A549 (cell line): Measurements from ENCODE around the gene SMIM10. TPM values are rescaled to one million over a fixed set of nuclear protein-coding genes. Genes with fewer than 3 reads are reported as not detected.

Source experiments
- BHLHE40 ChIP-seq: IDR thresholded peaks from 2 replicates; pipeline ENCODE4 v1.6.1; 2012; ENCODE audit warnings: low read depth, low read length, inconsistent platforms
- CBX8 ChIP-seq: fragments of 200-600 bp; sonication (generic); IDR thresholded peaks from 2 replicates; pipeline ENCODE4 v1.6.1; 2016
- CEBPB ChIP-seq, 2 experiments: fragments of >200 bp in 1 of 2; sonication (Bioruptor Twin) in 1 of 2; formaldehyde crosslinking in 1 of 2; IDR thresholded peaks; 2 replicates each; pipeline ENCODE4 v1.6.1; 2012 to 2016
- CHD2 ChIP-seq: fragments of 150-350 bp; IDR thresholded peaks from 2 replicates; pipeline ENCODE4 v1.6.1; 2014; ENCODE audit warnings: low read length; ENCODE audit not compliant: partially characterized antibody
- EHF ChIP-seq: fragments of 250-450 bp; sonication (Bioruptor Pico); IDR thresholded peaks from 2 replicates; pipeline ENCODE4 v1.5.0; 2020; ENCODE audit warnings: mild to moderate bottlenecking
- EHMT2 ChIP-seq: fragments of 200-600 bp; sonication (generic); IDR thresholded peaks from 2 replicates; pipeline ENCODE4 v1.6.1; 2016; ENCODE audit warnings: antibody characterized with exemption, low read depth, mild to moderate bottlenecking, moderate library complexity
- EP300 ChIP-seq, 2 experiments: fragments of >200 bp; sonication (Bioruptor Twin); formaldehyde crosslinking; IDR thresholded peaks; 2 replicates in 1 of 2; 3 replicates in 1 of 2; pipeline ENCODE4 v1.6.1; 2016 to 2017
- ESRRA ChIP-seq: fragments of 150-350 bp; IDR thresholded peaks from 2 replicates; pipeline ENCODE4 v1.6.1; 2014; ENCODE audit warnings: mild to moderate bottlenecking, low read length, borderline replicate concordance
- FOSB ChIP-seq: fragments of 250-450 bp; sonication (Bioruptor Pico); IDR thresholded peaks from 2 replicates; pipeline ENCODE4 v1.5.0; 2020; ENCODE audit warnings: mild to moderate bottlenecking, moderate library complexity
- FOXS1 ChIP-seq: fragments of 250-450 bp; sonication (Bioruptor Pico); IDR thresholded peaks from 2 replicates; pipeline ENCODE4 v1.5.0; 2020; ENCODE audit warnings: mild to moderate bottlenecking, moderate library complexity
- HDAC2 ChIP-seq: fragments of 200-600 bp; sonication (generic); IDR thresholded peaks from 2 replicates; pipeline ENCODE4 v1.6.1; 2016
- HOXA7 ChIP-seq: fragments of 250-450 bp; sonication (Bioruptor Pico); IDR thresholded peaks from 2 replicates; pipeline ENCODE4 v1.5.0; 2020; ENCODE audit warnings: mild to moderate bottlenecking, moderate library complexity
- HOXB13 ChIP-seq: fragments of 250-450 bp; sonication (Bioruptor Pico); IDR thresholded peaks from 2 replicates; pipeline ENCODE4 v1.5.0; 2020; ENCODE audit warnings: low read depth, mild to moderate bottlenecking, moderate library complexity
- JUN ChIP-seq, 2 experiments: fragments of >200 bp; sonication (Bioruptor Twin); formaldehyde crosslinking; IDR thresholded peaks; 2 replicates in 1 of 2; 3 replicates in 1 of 2; pipeline ENCODE4 v1.6.1; 2016 to 2017
- KDM1A ChIP-seq: fragments of 200-600 bp; sonication (generic); IDR thresholded peaks from 2 replicates; pipeline ENCODE4 v1.6.1; 2016; ENCODE audit warnings: low read depth, mild to moderate bottlenecking
- MAFK ChIP-seq: fragments of 450-650 bp; IDR thresholded peaks from 2 replicates; pipeline ENCODE4 v1.6.1; 2014; ENCODE audit not compliant: partially characterized antibody
- MAX ChIP-seq: IDR thresholded peaks from 2 replicates; pipeline ENCODE4 v1.6.1; 2012
- MAZ ChIP-seq: fragments of 150-350 bp; IDR thresholded peaks from 2 replicates; pipeline ENCODE4 v1.6.1; 2014; ENCODE audit warnings: antibody characterized with exemption, low read depth, low read length, borderline replicate concordance
- NFE2L2 ChIP-seq: fragments of 150-350 bp; conservative IDR thresholded peaks from 2 replicates; pipeline ENCODE4 v1.6.1; 2014; ENCODE audit warnings: low read length
- NPAS2 ChIP-seq: fragments of 250-450 bp; sonication (Bioruptor Pico); IDR thresholded peaks from 2 replicates; pipeline ENCODE4 v1.8.0; 2022; ENCODE audit warnings: mild to moderate bottlenecking, moderate library complexity, borderline replicate concordance
- NR3C1 ChIP-seq: fragments of >200 bp; sonication (Bioruptor Twin); formaldehyde crosslinking; IDR thresholded peaks from 3 replicates; pipeline ENCODE4 v1.6.1; 2017
- RAD21 ChIP-seq, 2 experiments: fragments of >200 bp in 1 of 2; sonication (Bioruptor Twin) in 1 of 2; formaldehyde crosslinking in 1 of 2; IDR thresholded peaks in 1 of 2; conservative IDR thresholded peaks in 1 of 2; 2 replicates in 1 of 2; 3 replicates in 1 of 2; pipeline ENCODE4 v1.6.1; 2012 to 2018; ENCODE audit warnings: inconsistent platforms in 1 of 2
- RNF2 ChIP-seq: fragments of 200-600 bp; sonication (generic); IDR thresholded peaks from 2 replicates; pipeline ENCODE4 v1.6.1; 2016; ENCODE audit warnings: low read depth, mild to moderate bottlenecking, antibody characterized with exemption, moderate library complexity, borderline replicate concordance
- SMC3 ChIP-seq: fragments of >200 bp; sonication (Bioruptor Twin); formaldehyde crosslinking; IDR thresholded peaks from 3 replicates; pipeline ENCODE4 v1.6.1; 2018; ENCODE audit warnings: inconsistent platforms
- TFCP2L1 ChIP-seq: fragments of 250-450 bp; sonication (Bioruptor Pico); IDR thresholded peaks from 2 replicates; pipeline ENCODE4 v1.5.0; 2021; ENCODE audit warnings: mild to moderate bottlenecking
- TP53 ChIP-seq: fragments of 250-450 bp; sonication (Bioruptor Pico); IDR thresholded peaks from 2 replicates; pipeline ENCODE4 v1.5.0; 2021; ENCODE audit warnings: mild to moderate bottlenecking, moderate library complexity
- ZC3H11A ChIP-seq: fragments of 450-650 bp; IDR thresholded peaks from 2 replicates; pipeline ENCODE4 v1.6.1; 2014; ENCODE audit warnings: antibody characterized with exemption, mild to moderate bottlenecking
- ZFP36 ChIP-seq: fragments of 450-650 bp; IDR thresholded peaks from 2 replicates; pipeline ENCODE4 v1.6.1; 2014; ENCODE audit warnings: borderline replicate concordance; ENCODE audit not compliant: partially characterized antibody
- polyA plus RNA-seq, 4 experiments: library from polyadenylated mRNA; depleted of rRNA in 3 of 4; stranded (reverse); fragments of >200 nt; fragmentation: RNase III in 1 of 4; extraction: RNeasy Plus Mini Kit Qiagen cat#74134 plus additional on column Dnase treatment in 1 of 4; gene quantifications; 2 replicates in 3 of 4; 3 replicates in 1 of 4; pipeline ENCODE4 v1.2.3, GENCODE V29; 2011 to 2017
- TF ChIP-seq, protein P1 (sequence below): fragments of 250-450 bp; sonication (Bioruptor Pico); IDR thresholded peaks from 2 replicates; pipeline ENCODE4 v1.5.0; 2020; ENCODE audit warnings: low read depth, mild to moderate bottlenecking, moderate library complexity
- TF ChIP-seq, protein P2 (sequence below): fragments of 150-350 bp; IDR thresholded peaks from 2 replicates; pipeline ENCODE4 v1.6.1; 2014; ENCODE audit warnings: low read depth, mild to moderate bottlenecking, low read length
- TF ChIP-seq, protein P3 (sequence below): fragments of >200 bp; sonication (Bioruptor Twin); formaldehyde crosslinking; IDR thresholded peaks from 2 replicates; pipeline ENCODE4 v1.6.1; 2016
- TF ChIP-seq, protein P4 (sequence below): fragments of 200-600 bp; sonication (generic); IDR thresholded peaks from 2 replicates; pipeline ENCODE4 v1.6.1; 2016; ENCODE audit warnings: antibody characterized with exemption, mild to moderate bottlenecking, moderate library complexity

SMIM10 gene
- polyA plus RNA-seq, 2 of the 4 experiments (the other 2 are of a cell fraction), result 0.14 TPM; not detected in 1

GRCh38 chrX:134948333-134949241, 42.2 kb upstream of the SMIM10 start (continued):
- TF ChIP-seq RNF2, result no peak
- TF ChIP-seq NR3C1, result no peak
- no peak for TF ChIP-seq BHLHE40
- TF ChIP-seq HOXB13 (CRISPR knock-in tag), result no peak
- TF ChIP-seq, protein P1, sequence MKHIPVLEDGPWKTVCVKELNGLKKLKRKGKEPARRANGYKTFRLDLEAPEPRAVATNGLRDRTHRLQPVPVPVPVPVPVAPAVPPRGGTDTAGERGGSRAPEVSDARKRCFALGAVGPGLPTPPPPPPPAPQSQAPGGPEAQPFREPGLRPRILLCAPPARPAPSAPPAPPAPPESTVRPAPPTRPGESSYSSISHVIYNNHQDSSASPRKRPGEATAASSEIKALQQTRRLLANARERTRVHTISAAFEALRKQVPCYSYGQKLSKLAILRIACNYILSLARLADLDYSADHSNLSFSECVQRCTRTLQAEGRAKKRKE, result no peak
- TF ChIP-seq TFCP2L1 (CRISPR knock-in tag), result no peak
- TF ChIP-seq HDAC2, result no peak
- TF ChIP-seq SMC3, result 0 out of 3 replicates have a peak, but pooled peaks have one; percentile 4
- no peak for TF ChIP-seq TP53 (CRISPR knock-in tag)
- TF ChIP-seq RAD21 (conservative IDR thresholded peaks at IDR 0.05 in 1 of 2, IDR thresholded peaks at IDR 0.05 in 1 of 2), result peak in 1 of 2 experiments; percentile 3; a peak in 1 of 5 replicates
- no peak for TF ChIP-seq EHF (CRISPR knock-in tag)
- 0 out of 2 replicates have a peak, but pooled peaks have one; percentile 14 for TF ChIP-seq MAX
- no peak for TF ChIP-seq KDM1A
- TF ChIP-seq NPAS2 (CRISPR knock-in tag), result no peak
- no peak for TF ChIP-seq ZFP36
- peak; percentile 24 for TF ChIP-seq MAFK
- peak; percentile 73 to 81 for TF ChIP-seq CEBPB (IDR thresholded peaks at IDR 0.05)
- TF ChIP-seq, protein P2, sequence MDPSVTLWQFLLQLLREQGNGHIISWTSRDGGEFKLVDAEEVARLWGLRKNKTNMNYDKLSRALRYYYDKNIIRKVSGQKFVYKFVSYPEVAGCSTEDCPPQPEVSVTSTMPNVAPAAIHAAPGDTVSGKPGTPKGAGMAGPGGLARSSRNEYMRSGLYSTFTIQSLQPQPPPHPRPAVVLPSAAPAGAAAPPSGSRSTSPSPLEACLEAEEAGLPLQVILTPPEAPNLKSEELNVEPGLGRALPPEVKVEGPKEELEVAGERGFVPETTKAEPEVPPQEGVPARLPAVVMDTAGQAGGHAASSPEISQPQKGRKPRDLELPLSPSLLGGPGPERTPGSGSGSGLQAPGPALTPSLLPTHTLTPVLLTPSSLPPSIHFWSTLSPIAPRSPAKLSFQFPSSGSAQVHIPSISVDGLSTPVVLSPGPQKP, result no peak
- TF ChIP-seq EHMT2, result no peak
- no peak for TF ChIP-seq FOSB (CRISPR knock-in tag)
- TF ChIP-seq ESRRA, result no peak
- TF ChIP-seq CHD2, result no peak
- TF ChIP-seq ZC3H11A, result no peak
- TF ChIP-seq NFE2L2, result 0 out of 2 replicates have a peak, but pooled peaks have one; percentile 14
- peak; percentile 72 to 81; a peak in 4 of 5 replicates for TF ChIP-seq EP300 (IDR thresholded peaks at IDR 0.05)
- TF ChIP-seq, protein P3, sequence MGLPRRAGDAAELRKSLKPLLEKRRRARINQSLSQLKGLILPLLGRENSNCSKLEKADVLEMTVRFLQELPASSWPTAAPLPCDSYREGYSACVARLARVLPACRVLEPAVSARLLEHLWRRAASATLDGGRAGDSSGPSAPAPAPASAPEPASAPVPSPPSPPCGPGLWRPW, result peak; percentile 16; the same call in 1 of the 2 replicates
- peak; percentile 37; the same call in 1 of the 2 replicates for TF ChIP-seq FOXS1 (CRISPR knock-in tag)
- TF ChIP-seq JUN (IDR thresholded peaks at IDR 0.05), result peak; percentile 73 to 86; a peak in 3 of 5 replicates
- TF ChIP-seq, protein P4, sequence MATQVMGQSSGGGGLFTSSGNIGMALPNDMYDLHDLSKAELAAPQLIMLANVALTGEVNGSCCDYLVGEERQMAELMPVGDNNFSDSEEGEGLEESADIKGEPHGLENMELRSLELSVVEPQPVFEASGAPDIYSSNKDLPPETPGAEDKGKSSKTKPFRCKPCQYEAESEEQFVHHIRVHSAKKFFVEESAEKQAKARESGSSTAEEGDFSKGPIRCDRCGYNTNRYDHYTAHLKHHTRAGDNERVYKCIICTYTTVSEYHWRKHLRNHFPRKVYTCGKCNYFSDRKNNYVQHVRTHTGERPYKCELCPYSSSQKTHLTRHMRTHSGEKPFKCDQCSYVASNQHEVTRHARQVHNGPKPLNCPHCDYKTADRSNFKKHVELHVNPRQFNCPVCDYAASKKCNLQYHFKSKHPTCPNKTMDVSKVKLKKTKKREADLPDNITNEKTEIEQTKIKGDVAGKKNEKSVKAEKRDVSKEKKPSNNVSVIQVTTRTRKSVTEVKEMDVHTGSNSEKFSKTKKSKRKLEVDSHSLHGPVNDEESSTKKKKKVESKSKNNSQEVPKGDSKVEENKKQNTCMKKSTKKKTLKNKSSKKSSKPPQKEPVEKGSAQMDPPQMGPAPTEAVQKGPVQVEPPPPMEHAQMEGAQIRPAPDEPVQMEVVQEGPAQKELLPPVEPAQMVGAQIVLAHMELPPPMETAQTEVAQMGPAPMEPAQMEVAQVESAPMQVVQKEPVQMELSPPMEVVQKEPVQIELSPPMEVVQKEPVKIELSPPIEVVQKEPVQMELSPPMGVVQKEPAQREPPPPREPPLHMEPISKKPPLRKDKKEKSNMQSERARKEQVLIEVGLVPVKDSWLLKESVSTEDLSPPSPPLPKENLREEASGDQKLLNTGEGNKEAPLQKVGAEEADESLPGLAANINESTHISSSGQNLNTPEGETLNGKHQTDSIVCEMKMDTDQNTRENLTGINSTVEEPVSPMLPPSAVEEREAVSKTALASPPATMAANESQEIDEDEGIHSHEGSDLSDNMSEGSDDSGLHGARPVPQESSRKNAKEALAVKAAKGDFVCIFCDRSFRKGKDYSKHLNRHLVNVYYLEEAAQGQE, result no peak
- no peak for TF ChIP-seq MAZ
- TF ChIP-seq CBX8, result no peak
- TF ChIP-seq HOXA7 (CRISPR knock-in tag), result no peak
- TF ChIP-seq, all 56 proteins: peak for 14
